Osteoblast (primary cell): ENCODE results near the gene HOXC9. TPM values are rescaled to one million over a fixed set of nuclear protein-coding genes. Genes with fewer than 3 reads are reported as not detected.
A peak's percentile ranks its signal among the peaks of the same experiment; 100 is the strongest.

Experiments used
- DNase-seq: peaks from one replicate; pipeline ENCODE4 v3.0.0; 2011; ENCODE audit warnings: low spot score, mixed read lengths; ENCODE audit not compliant: insufficient read length; ENCODE audit errors: missing footprints
- H2AFZ ChIP-seq: 2 replicates; pipeline ENCODE4 v1.6.0; 2011; ENCODE audit warnings: mild to moderate bottlenecking, low read length
- H3K27ac ChIP-seq: 2 replicates; pipeline ENCODE4 v1.5.1; 2011; ENCODE audit warnings: mild to moderate bottlenecking, low read depth, low read length, moderate library complexity
- H3K27me3 ChIP-seq: 2 replicates; pipeline ENCODE4 v1.6.0; 2012; ENCODE audit warnings: mild to moderate bottlenecking, control low read depth, inconsistent platforms, low read length, moderate library complexity; ENCODE audit not compliant: insufficient read depth
- H3K36me3 ChIP-seq: 2 replicates; pipeline ENCODE4 v1.5.1; 2011; ENCODE audit warnings: mild to moderate bottlenecking, low read length, control low read depth, moderate library complexity; ENCODE audit not compliant: insufficient read depth
- H3K4me1 ChIP-seq: 2 replicates; pipeline ENCODE4 v1.5.1; 2011; ENCODE audit warnings: mild to moderate bottlenecking, low read length, control low read depth, moderate library complexity; ENCODE audit not compliant: insufficient read depth
- H3K4me2 ChIP-seq: 2 replicates; pipeline ENCODE4 v1.6.0; 2011; ENCODE audit warnings: mild to moderate bottlenecking, low read length; ENCODE audit not compliant: insufficient read depth
- H3K4me3 ChIP-seq: fragments of 200-600 bp; sonication (generic); 3 replicates; pipeline ENCODE4 v1.5.1; 2012; ENCODE audit warnings: mild to moderate bottlenecking, low read length, inconsistent platforms; ENCODE audit not compliant: insufficient read depth
- H3K79me2 ChIP-seq: 2 replicates; pipeline ENCODE4 v1.6.0; 2012; ENCODE audit warnings: mild to moderate bottlenecking, low read length, control low read depth, inconsistent platforms; ENCODE audit not compliant: insufficient read depth
- H3K9me3 ChIP-seq: 2 replicates; pipeline ENCODE4 v1.5.1; 2011; ENCODE audit warnings: low read depth, low read length, control low read depth
- H4K20me1 ChIP-seq: 2 replicates; pipeline ENCODE4 v1.6.0; 2012; ENCODE audit warnings: mild to moderate bottlenecking, low read length, control low read depth; ENCODE audit not compliant: insufficient read depth
- CTCF ChIP-seq: IDR thresholded peaks from 2 replicates; pipeline ENCODE4 v1.5.1; 2011; ENCODE audit warnings: mild to moderate bottlenecking, low read depth, low read length, moderate library complexity; ENCODE audit errors: extremely low read depth
- total RNA-seq: library from RNA; depleted of rRNA; stranded (reverse); fragments of >200 nt; gene quantifications from 2 replicates; pipeline ENCODE4 v1.2.3, GENCODE V29; 2012

The HOXC9 gene
- total RNA-seq, 1 donor: 11.6 TPM

- TF ChIP-seq CTCF: no peak
- peaks cover 74% of the 10 kb centered on the region for H3K79me2 ChIP-seq
- peaks cover 10% of the 10 kb centered on the region for H4K20me1 ChIP-seq
- peak overlapping the region; percentile 74 for H3K4me3 ChIP-seq
- H3K36me3 ChIP-seq: peaks cover 5% of the 10 kb centered on the region
- peak overlapping the region; percentile 63 for H3K4me2 ChIP-seq
- H3K4me1 ChIP-seq: peaks cover 42% of the 10 kb centered on the region
- no peaks in the 10 kb centered on the region for H3K27me3 ChIP-seq
- no peak overlapping the region for H2AFZ ChIP-seq
- peak overlapping the region; percentile 27 for H3K27ac ChIP-seq
- H3K9me3 ChIP-seq: no peaks in the 10 kb centered on the region
- peak; percentile 91 for DNase-seq
These were observed 7.7 kb downstream of the HOXC9 start for GRCh38 chr12:54007538-54008259.

GRCh38 chr12:54008260-54008552, 8.2 kb downstream of the HOXC9 start:
- Histone ChIP-seq H3K4me2 (peak overlapping the region; percentile 63), H3K79me2 (peaks cover 75% of the 10 kb centered on the region), H3K27ac (peak overlapping the region; percentile 27), H4K20me1 (peaks cover 10% of the 10 kb centered on the region), H2AFZ (no peak overlapping the region), H3K9me3 (no peaks in the 10 kb centered on the region), H3K4me3 (peak overlapping the region; percentile 74), H3K4me1 (peaks cover 47% of the 10 kb centered on the region), H3K27me3 (no peaks in the 10 kb centered on the region), H3K36me3 (no peaks in the 10 kb centered on the region)
- TF ChIP-seq CTCF: no peak
- DNase-seq: no peak

- Histone ChIP-seq H4K20me1 (peaks cover 10% of the 10 kb centered on the region), H3K9me3 (no peaks in the 10 kb centered on the region), H3K36me3 (no peaks in the 10 kb centered on the region), H3K4me3 (peak overlapping the region; percentile 74), H3K27ac (peak overlapping the region; percentile 54), H3K27me3 (no peaks in the 10 kb centered on the region), H3K4me1 (peaks cover 56% of the 10 kb centered on the region), H3K79me2 (peaks cover 81% of the 10 kb centered on the region), H3K4me2 (peak overlapping the region; percentile 90), H2AFZ (peak overlapping the region; percentile 56)
- no peak for TF ChIP-seq CTCF
- DNase-seq: peak; percentile 95
These were observed 9.5 kb downstream of the HOXC9 start for GRCh38 chr12:54009171-54010052.
